AG08396 (cell line): ENCODE data around the gene SLIT2.

Experiments used
- DNase-seq: peaks from one replicate; pipeline ENCODE4 v3.0.0; 2012; ENCODE audit warnings: low spot score, mixed read lengths

The SLIT2 gene

GRCh38 chr4:20251796-20252655 is at the start of gene SLIT2:
Gene SLIT2 (plus strand): TSS chr4:20251905. CDS start chr4:20253816, 1,911 bp downstream.
- peak; percentile 96 for DNase-seq

- peak; percentile 26 for DNase-seq
These were observed 48.2 kb upstream of the SLIT2 start for GRCh38 chr4:20203508-20203907.

DNA sequence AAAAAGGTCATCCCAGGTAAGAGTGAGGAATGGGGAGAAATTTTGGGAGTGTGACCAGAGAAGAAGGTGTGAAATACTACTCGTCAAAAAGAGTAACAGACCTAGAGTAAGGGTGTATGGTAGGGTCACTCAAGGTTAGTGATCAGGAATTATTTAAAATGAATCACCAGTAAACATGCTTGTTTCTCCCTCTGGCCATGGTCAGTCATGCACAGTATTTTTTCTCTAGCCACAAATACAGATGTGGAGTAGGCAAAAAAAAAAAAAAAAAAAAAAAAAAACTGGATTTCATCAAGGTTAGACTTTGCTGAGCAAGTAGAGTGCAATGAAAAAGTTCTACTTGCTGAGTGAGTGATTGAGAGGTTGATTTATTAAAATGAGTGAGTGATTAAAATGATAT is 34.2 kb upstream of the SLIT2 start:
- no peak for DNase-seq

DNA sequence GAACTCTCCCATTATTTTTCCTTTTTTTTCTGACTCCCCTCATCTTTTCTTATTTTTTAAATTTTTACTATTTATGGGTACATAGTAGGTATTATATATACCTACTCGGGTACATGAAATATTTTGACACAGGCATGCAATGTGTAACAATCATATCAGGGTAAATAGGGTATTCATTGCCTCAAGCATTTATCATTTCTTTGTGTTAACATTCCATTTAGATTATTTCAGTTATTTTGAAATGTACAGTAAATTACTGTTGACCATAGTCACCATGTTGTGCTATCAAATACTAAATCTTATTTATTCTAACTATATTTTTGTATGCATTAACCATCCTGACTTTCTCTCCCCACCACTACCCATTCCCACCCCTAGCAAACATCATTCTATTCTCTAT is 33.8 kb upstream of the SLIT2 start:
- no peak for DNase-seq

DNA sequence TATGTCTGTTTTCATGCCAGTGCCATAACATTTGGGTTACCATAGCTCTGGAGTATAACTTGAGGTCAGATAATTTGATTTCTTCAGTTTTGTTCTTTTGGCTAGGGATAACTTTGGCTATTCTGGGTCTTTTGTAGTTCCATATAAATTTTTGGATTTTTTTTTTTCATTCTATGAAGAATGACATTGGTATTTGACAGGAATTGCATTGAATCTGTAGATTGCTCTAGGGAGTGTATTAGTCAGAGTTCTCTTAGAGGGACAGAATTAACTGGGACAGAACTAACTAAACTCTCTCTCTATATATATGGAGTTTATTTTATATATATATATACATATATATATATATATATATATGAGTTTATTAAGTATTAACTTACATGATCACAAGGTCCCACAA is 32.2 kb upstream of the SLIT2 start:
- DNase-seq: no peak

DNA sequence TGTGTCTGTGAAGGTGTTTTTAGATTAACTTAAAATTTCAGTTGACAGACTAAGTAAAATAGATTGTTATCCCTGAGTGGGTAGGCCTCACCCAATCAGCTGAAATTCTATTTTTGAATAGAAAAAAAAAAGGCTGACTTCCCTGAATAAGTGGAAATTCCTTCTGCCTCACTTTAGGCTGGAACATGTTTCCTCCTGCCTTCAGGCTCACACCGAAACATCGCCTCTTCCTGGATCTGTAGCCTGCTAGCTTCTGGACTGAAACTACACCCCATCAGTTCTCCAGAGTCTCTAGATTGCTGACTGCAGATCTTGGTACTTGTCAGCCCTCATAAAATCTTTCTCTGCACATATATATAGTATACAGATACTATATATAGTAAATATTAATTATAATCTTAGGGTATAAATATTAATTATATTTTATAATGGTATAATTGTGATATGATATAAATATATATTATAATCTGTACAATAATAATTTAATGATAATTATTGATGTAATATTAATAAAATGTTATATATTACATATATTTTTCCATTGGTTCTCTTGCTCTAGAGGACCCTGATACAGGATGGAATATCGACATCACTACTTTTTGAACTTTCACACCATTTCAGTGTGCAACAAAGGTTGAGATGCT is 13.7 kb upstream of the SLIT2 start:
- no peak for DNase-seq

- peak; percentile 41 for DNase-seq
These were observed 3.5 kb upstream of the SLIT2 start for GRCh38 chr4:20248155-20248558.

GRCh38 chr4:20249333-20249732 is 2.4 kb upstream of the SLIT2 start:
- DNase-seq: peak; percentile 42

DNA sequence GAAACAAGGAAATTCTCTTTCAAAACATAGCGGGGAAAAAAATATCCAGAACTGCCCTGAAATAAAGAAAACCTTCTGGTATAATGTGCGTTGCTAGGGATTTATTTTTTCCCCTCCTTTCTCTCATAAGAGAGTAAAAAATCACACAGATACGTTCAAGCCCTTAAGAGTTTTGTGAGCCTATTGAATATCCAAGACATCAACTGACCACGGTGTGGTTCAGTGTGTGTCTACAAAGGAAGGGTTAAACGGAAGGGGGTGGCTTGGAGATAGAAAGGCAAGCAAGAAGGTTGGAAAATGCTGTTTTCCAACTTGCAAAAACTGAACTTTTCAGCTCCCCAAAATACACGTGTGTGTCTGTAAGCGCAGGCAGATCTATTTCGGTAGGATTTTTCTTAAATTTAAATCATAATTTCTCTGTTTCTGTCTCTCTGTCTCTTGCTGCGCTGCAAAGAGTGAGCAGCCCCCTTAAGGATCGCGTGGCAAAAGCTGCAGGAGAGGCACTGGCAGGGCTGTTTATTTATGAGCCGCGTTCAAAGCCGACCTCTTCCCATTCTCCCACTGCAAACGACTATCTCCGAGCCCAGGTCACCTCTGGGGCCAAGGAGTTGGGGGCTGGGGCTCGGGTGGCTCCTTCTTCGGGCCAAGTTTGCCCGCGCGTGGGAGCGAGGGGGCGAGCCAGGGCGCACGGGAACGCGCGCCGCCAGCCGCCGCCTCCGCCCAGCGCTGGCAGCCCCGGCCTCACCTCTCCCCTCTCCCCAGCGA is 492 bp upstream of the SLIT2 start:
- no peak for DNase-seq

- peak; percentile 46 for DNase-seq
These were observed 1.1 kb downstream of the SLIT2 start for GRCh38 chr4:20252656-20253282.

- DNase-seq: no peak
These were observed 1.6 kb downstream of the SLIT2 start for GRCh38 chr4:20253283-20253734.

DNA sequence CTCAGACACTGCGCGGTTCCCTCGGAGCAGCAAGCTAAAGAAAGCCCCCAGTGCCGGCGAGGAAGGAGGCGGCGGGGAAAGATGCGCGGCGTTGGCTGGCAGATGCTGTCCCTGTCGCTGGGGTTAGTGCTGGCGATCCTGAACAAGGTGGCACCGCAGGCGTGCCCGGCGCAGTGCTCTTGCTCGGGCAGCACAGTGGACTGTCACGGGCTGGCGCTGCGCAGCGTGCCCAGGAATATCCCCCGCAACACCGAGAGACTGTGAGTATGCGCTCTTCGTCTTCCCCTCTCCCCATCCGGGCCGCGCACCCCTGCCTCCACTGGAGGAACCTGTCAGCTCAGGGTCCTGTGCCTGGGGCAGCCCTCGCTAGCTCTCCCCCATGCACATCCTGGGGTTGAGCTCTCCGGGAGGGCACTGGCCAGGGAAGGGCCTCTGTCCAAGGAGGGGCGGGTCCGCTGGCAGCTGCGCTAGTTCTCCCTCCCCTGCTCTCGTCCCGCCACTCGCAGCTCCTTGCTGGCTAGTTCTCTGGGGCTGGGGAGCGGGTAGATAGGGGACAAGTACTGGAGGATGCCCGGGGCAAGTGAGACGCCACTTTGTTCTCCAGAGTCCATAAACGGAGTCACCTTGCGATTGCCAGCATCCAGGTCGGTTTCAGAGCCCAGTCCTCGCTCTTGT is 2.2 kb downstream of the SLIT2 start:
- DNase-seq: peak; percentile 53

DNA sequence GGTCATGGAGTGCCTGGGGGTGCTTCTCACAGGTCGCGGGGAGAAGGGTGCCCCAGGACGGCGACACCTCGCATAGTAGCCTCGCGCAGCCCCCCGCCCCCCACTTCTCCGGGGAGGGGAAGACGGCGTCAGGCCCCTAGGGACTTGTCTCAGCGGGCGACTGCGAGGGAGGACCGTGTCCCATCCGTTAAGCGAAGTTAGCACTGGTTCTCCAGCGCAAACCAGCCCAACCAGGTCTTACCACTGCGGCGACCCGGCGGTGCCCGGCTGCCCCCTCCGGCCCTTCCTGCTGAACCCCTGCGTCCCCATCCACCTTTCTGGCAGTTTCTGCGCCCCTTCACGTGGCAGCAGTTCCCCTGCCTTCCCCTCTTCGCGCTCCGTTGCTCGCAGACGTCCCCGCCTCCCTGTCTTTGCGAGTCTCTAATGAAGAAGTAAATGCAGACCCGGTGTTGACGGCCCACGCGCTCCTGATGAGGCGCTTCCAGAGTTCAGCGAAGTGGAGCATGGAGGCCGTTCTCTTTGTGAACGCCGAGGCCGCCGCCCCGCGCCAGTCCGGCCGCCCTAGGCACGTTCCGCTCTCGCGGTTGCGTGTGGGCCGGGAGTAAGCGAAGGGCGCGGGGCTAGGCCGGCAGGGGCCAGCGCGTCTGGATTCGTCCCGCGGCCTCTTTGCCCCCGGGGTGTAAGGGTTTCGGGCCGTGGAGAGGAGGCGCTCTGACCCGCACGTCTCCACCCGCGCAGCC is 3.0 kb downstream of the SLIT2 start:
- DNase-seq: peak; percentile 24

GRCh38 chr4:20255251-20255586 is 3.5 kb downstream of the SLIT2 start:
- DNase-seq: no peak

DNA sequence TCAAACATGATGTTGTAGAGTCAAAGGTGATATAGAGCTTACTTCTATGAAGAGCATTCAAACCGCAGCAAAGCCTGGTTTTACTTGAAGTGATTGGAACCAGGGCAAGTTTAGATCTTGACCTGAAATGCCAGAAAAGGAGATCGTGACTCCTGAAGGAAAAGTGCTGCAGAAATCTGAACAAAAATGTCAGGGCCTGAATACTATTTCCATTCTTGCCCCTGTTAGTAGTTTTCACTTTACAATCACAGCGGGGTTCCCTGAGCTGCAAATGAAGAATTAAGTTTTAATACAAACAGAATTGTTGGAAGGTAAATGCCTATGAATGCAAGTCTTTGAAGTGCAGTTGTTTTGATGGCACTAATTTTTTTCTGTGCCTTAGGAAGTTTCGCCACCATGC is 4.1 kb downstream of the SLIT2 start:
- DNase-seq: no peak

- no peak for DNase-seq
These were observed 4.7 kb downstream of the SLIT2 start for GRCh38 chr4:20256381-20256881.

DNA sequence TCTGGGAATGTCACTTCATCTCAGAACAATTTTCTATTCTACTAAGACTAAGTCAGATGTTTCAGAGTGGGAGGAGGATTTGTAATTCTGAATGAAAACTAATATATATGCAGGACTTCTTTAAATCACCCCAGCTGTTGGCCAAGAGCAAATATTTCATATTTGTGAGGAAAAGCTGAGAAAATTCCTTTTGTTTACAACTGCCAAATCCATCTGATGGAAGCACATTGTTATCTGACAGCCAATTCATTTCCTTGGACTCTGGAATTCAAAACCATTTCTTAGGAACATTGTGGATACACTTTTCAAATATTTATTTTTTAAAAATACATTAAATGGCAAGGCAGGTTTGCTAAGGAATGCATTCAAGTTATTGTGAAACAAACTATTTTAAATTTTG is 8.0 kb downstream of the SLIT2 start:
- no peak for DNase-seq

GRCh38 chr4:20260821-20261220 is 9.1 kb downstream of the SLIT2 start:
- no peak for DNase-seq

DNA sequence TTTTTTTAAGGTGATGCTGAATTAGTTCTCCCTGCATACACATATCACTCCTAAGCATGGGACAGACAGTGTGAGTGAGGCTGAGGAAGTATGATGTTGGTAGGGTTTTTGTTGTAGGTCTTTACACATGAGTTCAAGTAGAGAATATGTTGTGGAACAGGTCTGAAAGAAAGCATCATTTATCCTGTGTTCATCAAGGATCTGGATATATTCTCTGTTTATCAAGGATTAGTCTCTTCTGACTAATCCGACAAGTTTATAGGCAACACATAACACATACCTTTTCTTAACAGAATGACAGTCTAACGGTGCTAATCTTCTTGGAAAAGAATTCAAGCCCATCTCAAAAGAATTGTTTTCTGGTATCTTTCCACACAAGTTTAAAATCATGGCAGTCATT is 10.5 kb downstream of the SLIT2 start:
- DNase-seq: no peak

- DNase-seq: no peak
These were observed 13.0 kb downstream of the SLIT2 start for GRCh38 chr4:20264688-20265087.

DNA sequence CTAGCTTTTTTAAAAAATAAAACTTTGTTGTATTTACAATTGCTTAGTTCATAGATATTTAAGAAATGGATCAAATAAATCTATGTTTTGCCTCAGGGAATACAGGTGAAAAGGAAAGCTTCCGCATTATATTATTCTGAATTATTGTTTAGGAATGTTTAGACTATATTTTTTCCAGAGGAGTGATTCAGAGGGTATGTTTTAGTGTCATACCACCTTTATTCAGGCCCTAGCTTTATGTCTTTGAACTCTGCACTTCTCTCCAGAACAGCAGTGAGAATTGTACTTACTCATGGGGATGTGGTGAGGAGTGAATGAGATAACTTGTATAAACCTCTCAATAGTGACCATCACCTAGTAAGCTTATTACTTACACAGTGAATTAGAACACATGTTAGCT is 14.0 kb downstream of the SLIT2 start:
- no peak for DNase-seq
